Upper lobe of left lung (tissue), 4 donors: ENCODE results near the gene RASGEF1C.

Source experiments
- EP300 ChIP-seq, 4 donors: sonication (generic); formaldehyde crosslinking; IDR thresholded peaks; one replicate each; pipeline ENCODE4 v1.5.1; 2017; ENCODE audit warnings: antibody characterized with exemption in 4 of 4, control low read depth in 2 of 4
- POLR2AphosphoS5 ChIP-seq, 2 donors: sonication (generic); formaldehyde crosslinking; IDR thresholded peaks; one replicate each; pipeline ENCODE4 v1.5.1; 2017; ENCODE audit warnings: antibody characterized with exemption in 2 of 2
- TF ChIP-seq, protein P1 (sequence below), 6 experiments: fragments of 450-650 bp in 4 of 6; fragments of 200-600 bp in 2 of 6; sonication (generic) in 2 of 6; IDR thresholded peaks; one replicate each; pipeline ENCODE4 v1.5.1; 2016 to 2019; ENCODE audit warnings: antibody characterized with exemption in 6 of 6

DNA sequence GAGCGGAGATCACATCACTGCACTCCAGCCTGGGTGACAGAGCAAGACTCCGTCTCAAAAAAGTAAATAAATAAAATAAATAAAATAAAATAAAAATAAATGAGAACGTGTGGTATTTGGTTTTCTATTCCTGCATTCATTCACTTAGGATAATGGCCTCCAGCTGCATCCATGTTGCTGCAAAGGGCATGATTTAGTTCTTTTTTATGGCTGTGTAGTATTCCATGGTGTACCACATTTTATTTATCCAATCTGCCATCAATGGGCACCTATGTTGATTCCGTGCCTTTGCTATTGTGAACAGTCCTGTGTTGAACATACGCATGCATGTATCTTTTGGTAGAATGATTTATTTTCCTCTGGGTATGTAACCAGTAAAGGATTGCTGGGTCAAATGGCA lies 8.8 kb upstream of the RASGEF1C start:
- no peak for TF ChIP-seq POLR2AphosphoS5 (IDR thresholded peaks at IDR 0.05)
- TF ChIP-seq, protein P1, sequence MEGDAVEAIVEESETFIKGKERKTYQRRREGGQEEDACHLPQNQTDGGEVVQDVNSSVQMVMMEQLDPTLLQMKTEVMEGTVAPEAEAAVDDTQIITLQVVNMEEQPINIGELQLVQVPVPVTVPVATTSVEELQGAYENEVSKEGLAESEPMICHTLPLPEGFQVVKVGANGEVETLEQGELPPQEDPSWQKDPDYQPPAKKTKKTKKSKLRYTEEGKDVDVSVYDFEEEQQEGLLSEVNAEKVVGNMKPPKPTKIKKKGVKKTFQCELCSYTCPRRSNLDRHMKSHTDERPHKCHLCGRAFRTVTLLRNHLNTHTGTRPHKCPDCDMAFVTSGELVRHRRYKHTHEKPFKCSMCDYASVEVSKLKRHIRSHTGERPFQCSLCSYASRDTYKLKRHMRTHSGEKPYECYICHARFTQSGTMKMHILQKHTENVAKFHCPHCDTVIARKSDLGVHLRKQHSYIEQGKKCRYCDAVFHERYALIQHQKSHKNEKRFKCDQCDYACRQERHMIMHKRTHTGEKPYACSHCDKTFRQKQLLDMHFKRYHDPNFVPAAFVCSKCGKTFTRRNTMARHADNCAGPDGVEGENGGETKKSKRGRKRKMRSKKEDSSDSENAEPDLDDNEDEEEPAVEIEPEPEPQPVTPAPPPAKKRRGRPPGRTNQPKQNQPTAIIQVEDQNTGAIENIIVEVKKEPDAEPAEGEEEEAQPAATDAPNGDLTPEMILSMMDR (IDR thresholded peaks at IDR 0.05) = no peak
- no peak for TF ChIP-seq EP300 (IDR thresholded peaks at IDR 0.05)
